GM12872 (cell line): Measurements from ENCODE around the gene UIMC1.

Experiments
- CTCF ChIP-seq: IDR thresholded peaks from 3 replicates; pipeline ENCODE4 v1.5.1; 2011; ENCODE audit warnings: low read depth, mild to moderate bottlenecking, low read length, moderate library complexity; ENCODE audit not compliant: insufficient read depth

Gene UIMC1

GRCh38 chr5:176869501-176870109 is 137.0 kb downstream of the UIMC1 start:
- TF ChIP-seq CTCF = no peak

GRCh38 chr5:176868731-176869130 is 137.8 kb downstream of the UIMC1 start:
- no peak for TF ChIP-seq CTCF

GRCh38 chr5:176868126-176868525 is 138.5 kb downstream of the UIMC1 start:
- no peak for TF ChIP-seq CTCF

- TF ChIP-seq CTCF = no peak
These were observed 139.8 kb downstream of the UIMC1 start for GRCh38 chr5:176866707-176867310.

GRCh38 chr5:176865964-176866363 is 140.6 kb downstream of the UIMC1 start:
- no peak for TF ChIP-seq CTCF

- no peak for TF ChIP-seq CTCF
These were observed 141.8 kb downstream of the UIMC1 start for GRCh38 chr5:176864755-176865154.

GRCh38 chr5:176863765-176864098 is 142.8 kb downstream of the UIMC1 start:
- no peak for TF ChIP-seq CTCF
